ENCODE data around the gene C4orf50. TPM values are rescaled to one million over a fixed set of nuclear protein-coding genes. Genes with fewer than 3 reads are reported as not detected.

Gene C4orf50
- total RNA-seq, 1 donor from 2014 or later, result not detected

DNA sequence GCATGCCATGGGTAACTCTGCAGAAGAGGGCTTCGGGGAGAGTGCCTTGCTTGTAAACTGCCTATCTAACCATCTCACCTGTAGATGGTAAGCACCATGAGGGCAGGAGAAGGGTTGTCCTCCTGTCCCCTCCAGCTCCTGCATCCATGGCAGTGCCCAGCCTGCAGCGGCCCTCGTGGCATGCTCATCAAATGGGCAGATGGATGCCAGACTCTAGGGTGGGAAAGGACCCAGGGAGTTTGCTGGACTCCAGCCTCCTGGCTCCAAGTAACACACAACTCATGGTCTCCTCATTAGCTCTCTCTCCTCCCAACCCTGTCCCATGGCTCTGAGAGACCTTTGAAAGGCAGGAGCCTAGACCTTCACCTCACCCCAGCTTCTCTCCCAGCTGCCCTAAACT is 95.7 kb downstream of the C4orf50 start:
- H3K36me3 Mint-ChIP-seq (ENCODE audit: low read depth), result no peaks in the 10 kb centered on the region
- peaks cover 24% of the 10 kb centered on the region for H3K27me3 Mint-ChIP-seq
- intact Hi-C loops (cut with micrococcal nuclease), result no loop called here
- H3K9me3 Mint-ChIP-seq, result no peaks in the 10 kb centered on the region
- ChIA-PET CTCF (no interaction called here), POLR2A (no interaction called here)
- H3K4me3 Mint-ChIP-seq, result no peak overlapping the region
- no peak for TF ChIP-seq CTCF (IDR thresholded peaks at IDR 0.05)
- peaks cover 2% of the 10 kb centered on the region for H3K4me1 Mint-ChIP-seq
- DNase-seq, result no peak
- no peak for ATAC-seq (ENCODE audit: low read depth)
- no peak overlapping the region for H3K27ac Mint-ChIP-seq

DNA sequence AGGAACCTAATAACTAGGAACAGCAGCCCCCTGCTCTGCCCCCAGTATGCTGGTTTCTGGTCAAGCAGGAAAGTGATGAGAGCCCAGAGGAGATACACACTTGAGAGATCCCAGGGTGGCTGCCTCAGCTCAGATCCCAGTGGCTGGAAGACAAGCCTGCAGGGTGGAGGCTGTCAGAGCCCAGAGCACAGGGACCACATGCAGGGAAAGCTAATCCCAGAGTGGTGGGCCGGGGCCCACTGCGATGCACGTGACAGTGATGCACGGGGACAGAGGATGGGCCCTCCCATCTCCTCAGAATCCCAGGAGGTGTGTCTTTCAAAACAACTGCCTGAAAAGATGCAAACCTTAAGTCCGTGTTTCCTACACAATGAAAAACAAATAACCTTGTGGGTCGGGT is 96.2 kb downstream of the C4orf50 start:
- H3K27me3 Mint-ChIP-seq, result peaks cover 24% of the 10 kb centered on the region
- peaks cover 4% of the 10 kb centered on the region for H3K4me1 Mint-ChIP-seq
- H3K36me3 Mint-ChIP-seq (ENCODE audit: low read depth), result no peaks in the 10 kb centered on the region
- no peak overlapping the region for H3K4me3 Mint-ChIP-seq
- ATAC-seq (ENCODE audit: low read depth), result no peak
- intact Hi-C loops (cut with micrococcal nuclease), result no loop called here
- CTCF ChIA-PET, result no interaction called here
- no peak for DNase-seq
- H3K9me3 Mint-ChIP-seq, result no peaks in the 10 kb centered on the region
- H3K27ac Mint-ChIP-seq, result no peak overlapping the region
- POLR2A ChIA-PET, result no interaction called here
- TF ChIP-seq CTCF (IDR thresholded peaks at IDR 0.05), result no peak

DNA sequence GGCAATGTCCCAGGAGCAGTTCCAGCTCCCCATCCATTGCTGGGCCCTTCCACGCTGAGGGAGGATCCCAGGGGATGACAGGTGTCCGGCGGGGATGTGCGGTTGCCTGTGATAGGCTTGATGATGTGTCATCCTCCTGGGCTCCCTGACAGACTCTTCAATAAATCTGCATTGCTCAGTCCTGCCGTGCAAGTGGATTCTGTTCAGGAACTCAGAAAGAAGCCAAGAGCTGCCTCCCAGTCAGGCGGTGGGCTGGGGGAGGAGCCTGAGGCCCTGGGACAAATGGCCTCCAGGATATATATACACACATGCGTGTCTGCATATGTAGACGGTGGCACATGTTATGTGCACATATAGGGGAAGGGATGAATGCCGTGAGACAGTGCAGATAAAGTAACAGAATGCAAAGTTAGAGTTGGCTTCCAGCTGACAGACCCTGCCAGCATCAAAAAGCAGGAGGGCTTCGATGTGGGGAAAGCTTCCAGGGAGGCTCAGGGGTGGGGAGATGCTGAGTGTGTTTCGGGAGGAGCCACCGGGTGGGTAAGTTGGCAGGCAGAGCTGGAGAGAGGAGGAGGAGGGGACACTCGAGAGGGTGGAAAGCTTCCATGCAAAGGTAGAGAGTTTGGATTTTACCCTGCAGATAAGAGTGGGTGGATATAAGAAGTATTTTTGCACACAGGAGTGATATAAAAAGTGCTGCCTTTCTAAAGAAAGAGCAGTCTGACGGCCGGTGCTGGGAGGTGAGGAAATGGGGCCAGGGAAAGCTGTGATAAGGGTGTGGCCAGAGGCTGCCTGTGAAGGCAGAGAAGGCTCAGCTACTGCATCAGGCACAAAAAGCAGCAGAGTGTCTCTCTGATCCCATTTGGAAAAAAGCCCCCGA is 96.9 kb downstream of the C4orf50 start:
- H3K4me1 Mint-ChIP-seq, result peaks cover 10% of the 10 kb centered on the region
- no peak for DNase-seq
- no peak overlapping the region for H3K4me3 Mint-ChIP-seq
- no peak for ATAC-seq (ENCODE audit: low read depth)
- ChIA-PET POLR2A (no interaction called here), CTCF (no interaction called here)
- no peaks in the 10 kb centered on the region for H3K9me3 Mint-ChIP-seq
- H3K27ac Mint-ChIP-seq, result no peak overlapping the region
- H3K27me3 Mint-ChIP-seq, result peaks cover 24% of the 10 kb centered on the region
- TF ChIP-seq CTCF (IDR thresholded peaks at IDR 0.05), result no peak
- no peaks in the 10 kb centered on the region for H3K36me3 Mint-ChIP-seq (ENCODE audit: low read depth)
- intact Hi-C loops (cut with micrococcal nuclease), result no loop called here

- H3K4me3 Mint-ChIP-seq, result no peak overlapping the region
- TF ChIP-seq CTCF (IDR thresholded peaks at IDR 0.05), result no peak
- intact Hi-C loops (cut with micrococcal nuclease), result no loop called here
- peaks cover 24% of the 10 kb centered on the region for H3K27me3 Mint-ChIP-seq
- H3K27ac Mint-ChIP-seq, result no peak overlapping the region
- no peaks in the 10 kb centered on the region for H3K9me3 Mint-ChIP-seq
- H3K4me1 Mint-ChIP-seq, result peaks cover 13% of the 10 kb centered on the region
- ChIA-PET POLR2A (no interaction called here), CTCF (no interaction called here)
- no peaks in the 10 kb centered on the region for H3K36me3 Mint-ChIP-seq (ENCODE audit: low read depth)
- no peak for ATAC-seq (ENCODE audit: low read depth)
- DNase-seq, result no peak
Observed at GRCh38 chr4:5919571-5919970, 98.7 kb downstream of the C4orf50 start.

- H3K36me3 Mint-ChIP-seq (ENCODE audit: low read depth), result no peaks in the 10 kb centered on the region
- H3K9me3 Mint-ChIP-seq, result no peaks in the 10 kb centered on the region
- no peak for TF ChIP-seq CTCF (IDR thresholded peaks at IDR 0.05)
Observed at GRCh38 chr4:5919044-5919443, 99.2 kb downstream of the C4orf50 start.

More at GRCh38 chr4:5919044-5919443, 99.2 kb downstream of the C4orf50 start:
- H3K4me1 Mint-ChIP-seq, result peaks cover 13% of the 10 kb centered on the region
- peaks cover 24% of the 10 kb centered on the region for H3K27me3 Mint-ChIP-seq
- POLR2A ChIA-PET, result no interaction called here
- intact Hi-C loops (cut with micrococcal nuclease), result no loop called here
- no peak for ATAC-seq (ENCODE audit: low read depth)
- CTCF ChIA-PET, result no interaction called here
- H3K27ac Mint-ChIP-seq, result no peak overlapping the region
- H3K4me3 Mint-ChIP-seq, result no peak overlapping the region
- no peak for DNase-seq
